ENCODE measurements around the gene C17orf114.

C17orf114 gene

GRCh38 chr17:4839965-4840892 is 38.1 kb upstream of the C17orf114 start:
- Mint-ChIP-seq H3K4me1 (ENCODE audit: low read depth) (peaks cover 76% of the 10 kb centered on the region), H3K4me3 (peak overlapping the region; percentile 2), H3K27ac (peak overlapping the region; percentile 15), H3K9me3 (no peaks in the 10 kb centered on the region), H3K27me3 (no peaks in the 10 kb centered on the region), H3K36me3 (ENCODE audit: low read depth) (peaks cover 38% of the 10 kb centered on the region)
- ATAC-seq (ENCODE audit: poor library complexity): no peak
- Histone ChIP-seq H3K4me3 (ENCODE audit: low read length) (no peak overlapping the region), H3K27me3 (ENCODE audit: control insufficient read depth in 1 of 2, insufficient read depth in 2 of 2, low read length in 2 of 2) (no peaks in the 10 kb centered on the region), H3K36me3 (ENCODE audit: insufficient read depth, low read length) (peaks cover 19% of the 10 kb centered on the region), H3K27ac (ENCODE audit: low read depth in 1 of 2, low read length in 2 of 2) (no peak overlapping the region), H3K4me1 (ENCODE audit: insufficient read depth, low read length) (peaks cover 38% of the 10 kb centered on the region), H3K9me3 (ENCODE audit: control insufficient read depth in 1 of 2, insufficient read depth in 1 of 2, low read length in 2 of 2) (no peaks in the 10 kb centered on the region)
- CTCF ChIA-PET: interaction anchor here (1.0 to 1.4 kb wide), 2 partner anchors 9 to 50 kb away, joined by 3 read pairs; no protein-coding TSS in a partner anchor
- intact Hi-C loops (cut with DNase I, micrococcal nuclease): loop anchor here in 1 of 2 experiments (5.0 kb wide), 1 partner anchor 42 kb away; no protein-coding TSS in a partner anchor
- POLR2A ChIA-PET: interaction anchor here (0.9 kb wide), 1 partner anchor 50 kb away, joined by 3 read pairs; no protein-coding TSS in a partner anchor
- no peak for DNase-seq
- TF ChIP-seq, protein P1, sequence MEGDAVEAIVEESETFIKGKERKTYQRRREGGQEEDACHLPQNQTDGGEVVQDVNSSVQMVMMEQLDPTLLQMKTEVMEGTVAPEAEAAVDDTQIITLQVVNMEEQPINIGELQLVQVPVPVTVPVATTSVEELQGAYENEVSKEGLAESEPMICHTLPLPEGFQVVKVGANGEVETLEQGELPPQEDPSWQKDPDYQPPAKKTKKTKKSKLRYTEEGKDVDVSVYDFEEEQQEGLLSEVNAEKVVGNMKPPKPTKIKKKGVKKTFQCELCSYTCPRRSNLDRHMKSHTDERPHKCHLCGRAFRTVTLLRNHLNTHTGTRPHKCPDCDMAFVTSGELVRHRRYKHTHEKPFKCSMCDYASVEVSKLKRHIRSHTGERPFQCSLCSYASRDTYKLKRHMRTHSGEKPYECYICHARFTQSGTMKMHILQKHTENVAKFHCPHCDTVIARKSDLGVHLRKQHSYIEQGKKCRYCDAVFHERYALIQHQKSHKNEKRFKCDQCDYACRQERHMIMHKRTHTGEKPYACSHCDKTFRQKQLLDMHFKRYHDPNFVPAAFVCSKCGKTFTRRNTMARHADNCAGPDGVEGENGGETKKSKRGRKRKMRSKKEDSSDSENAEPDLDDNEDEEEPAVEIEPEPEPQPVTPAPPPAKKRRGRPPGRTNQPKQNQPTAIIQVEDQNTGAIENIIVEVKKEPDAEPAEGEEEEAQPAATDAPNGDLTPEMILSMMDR (IDR thresholded peaks at IDR 0.05): no peak

- intact Hi-C loops (cut with DNase I, micrococcal nuclease): loop anchor here in 1 of 2 experiments (5.0 kb wide), 1 partner anchor 43 kb away; no protein-coding TSS in a partner anchor
- Histone ChIP-seq H3K4me1 (ENCODE audit: insufficient read depth, low read length) (peaks cover 48% of the 10 kb centered on the region), H3K36me3 (ENCODE audit: insufficient read depth, low read length) (peaks cover 17% of the 10 kb centered on the region), H3K4me3 (ENCODE audit: low read length) (no peak overlapping the region), H3K27ac (ENCODE audit: low read depth in 1 of 2, low read length in 2 of 2) (no peak overlapping the region), H3K27me3 (ENCODE audit: control insufficient read depth in 1 of 2, insufficient read depth in 2 of 2, low read length in 2 of 2) (no peaks in the 10 kb centered on the region), H3K9me3 (ENCODE audit: control insufficient read depth in 1 of 2, insufficient read depth in 1 of 2, low read length in 2 of 2) (no peaks in the 10 kb centered on the region)
- POLR2A ChIA-PET: interaction anchor here (0.7 kb wide), 1 partner anchor 126 kb away, joined by 3 read pairs; no protein-coding TSS in a partner anchor
- Mint-ChIP-seq H3K4me3 (no peak overlapping the region), H3K9me3 (no peaks in the 10 kb centered on the region), H3K4me1 (ENCODE audit: low read depth) (peaks cover 76% of the 10 kb centered on the region), H3K27ac (peak overlapping the region; percentile 15), H3K36me3 (ENCODE audit: low read depth) (peaks cover 30% of the 10 kb centered on the region), H3K27me3 (no peaks in the 10 kb centered on the region)
- ATAC-seq (ENCODE audit: poor library complexity): no peak
- DNase-seq: no peak
- TF ChIP-seq, protein P1 (IDR thresholded peaks at IDR 0.05): no peak
- CTCF ChIA-PET: no interaction called here
Measured at GRCh38 chr17:4839221-4839620, 37.1 kb upstream of the C17orf114 start.

GRCh38 chr17:4838309-4838785 is 36.2 kb upstream of the C17orf114 start:
- intact Hi-C loops (cut with DNase I, micrococcal nuclease): loop anchor here in 1 of 2 experiments (5.0 kb wide), 1 partner anchor 44 kb away; no protein-coding TSS in a partner anchor
- H3K9me3 ChIP-seq (ENCODE audit: control insufficient read depth in 1 of 2, insufficient read depth in 1 of 2, low read length in 2 of 2): no peaks in the 10 kb centered on the region
- no peaks in the 10 kb centered on the region for H3K27me3 ChIP-seq (ENCODE audit: control insufficient read depth in 1 of 2, insufficient read depth in 2 of 2, low read length in 2 of 2)
- H3K27me3 Mint-ChIP-seq: no peaks in the 10 kb centered on the region
- no peak overlapping the region for H3K27ac ChIP-seq (ENCODE audit: low read depth in 1 of 2, low read length in 2 of 2)
- ChIA-PET CTCF (interaction anchor here (0.8 to 1.3 kb wide), 2 partner anchors 49 to 128 kb away, joined by 3 read pairs; no protein-coding TSS in a partner anchor), POLR2A (interaction anchor here (1.0 to 1.2 kb wide), 2 partner anchors 13 to 31 kb away, joined by 3 read pairs; partner anchors contain the start of gene PLD2)
- ATAC-seq (ENCODE audit: poor library complexity): no peak
- H3K4me1 ChIP-seq (ENCODE audit: insufficient read depth, low read length): peaks cover 56% of the 10 kb centered on the region
- TF ChIP-seq, protein P1 (IDR thresholded peaks at IDR 0.05): no peak
- H3K27ac Mint-ChIP-seq: no peak overlapping the region
- no peak overlapping the region for H3K4me3 Mint-ChIP-seq
- DNase-seq: no peak
- no peak overlapping the region for H3K4me3 ChIP-seq (ENCODE audit: low read length)
- H3K36me3 ChIP-seq (ENCODE audit: insufficient read depth, low read length): peaks cover 17% of the 10 kb centered on the region
- H3K9me3 Mint-ChIP-seq: no peaks in the 10 kb centered on the region
- H3K4me1 Mint-ChIP-seq (ENCODE audit: low read depth): peaks cover 81% of the 10 kb centered on the region
- peaks cover 32% of the 10 kb centered on the region for H3K36me3 Mint-ChIP-seq (ENCODE audit: low read depth)
